HG02610 (cell line): Measurements from ENCODE around the gene CTXN3.

Experiments
- ATAC-seq: cut with Tn5 transposase; IDR thresholded peaks from one replicate; pipeline ENCODE4 v1.9.1; 2021; ENCODE audit warnings: mild to moderate bottlenecking, moderate library complexity; ENCODE audit not compliant: unreplicated experiment

CTXN3 gene

GRCh38 chr5:127696683-127697082, 47.8 kb downstream of the CTXN3 start:
- no peak for ATAC-seq

- ATAC-seq, result no peak
Measured at GRCh38 chr5:127697894-127698600, 49.2 kb downstream of the CTXN3 start.

- ATAC-seq, result no peak
Measured at GRCh38 chr5:127699416-127699815, 50.5 kb downstream of the CTXN3 start.

GRCh38 chr5:127700237-127700766, 51.4 kb downstream of the CTXN3 start:
- ATAC-seq, result no peak

- no peak for ATAC-seq
Measured at GRCh38 chr5:127702434-127702833, 53.6 kb downstream of the CTXN3 start.

GRCh38 chr5:127702926-127703561, 54.2 kb downstream of the CTXN3 start, which contains the start of gene CCDC192:
TSS of gene CCDC192 (plus strand) at chr5:127703391. CDS start at chr5:127703446, 55 bp downstream.
- ATAC-seq, result peak; percentile 59

GRCh38 chr5:127705120-127705892, 56.4 kb downstream of the CTXN3 start:
- ATAC-seq, result peak; percentile 57

- no peak for ATAC-seq
Measured at GRCh38 chr5:127706691-127707090, 57.8 kb downstream of the CTXN3 start.

- no peak for ATAC-seq
Measured at GRCh38 chr5:127707209-127707608, 58.3 kb downstream of the CTXN3 start.
